ENCODE measurements around the gene CST7.

Gene CST7

GRCh38 chr20:24950836-24951525 is 1.9 kb downstream of the CST7 start:
- no peak for DNase-seq (ENCODE audit: extremely low spot score)
- POLR2A ChIA-PET = no interaction called here
- TF ChIP-seq CTCF (IDR thresholded peaks at IDR 0.05; ENCODE audit: control extremely low read depth, extremely low read depth, low read depth, missing control alignments) = no peak
- CTCF ChIA-PET = no interaction called here

GRCh38 chr20:24951536-24952083 is 2.5 kb downstream of the CST7 start:
- no peak for DNase-seq (ENCODE audit: extremely low spot score)
- POLR2A ChIA-PET = no interaction called here
- CTCF ChIA-PET = interaction anchor here (1.9 kb wide), 1 partner anchor 21 kb away, joined by 6 read pairs; no protein-coding TSS in a partner anchor
- TF ChIP-seq CTCF (IDR thresholded peaks at IDR 0.05; ENCODE audit: control extremely low read depth, extremely low read depth, low read depth, missing control alignments) = no peak

GRCh38 chr20:24952376-24953208 is 3.5 kb downstream of the CST7 start:
- CTCF ChIA-PET = interaction anchor here (0.9 to 1.9 kb wide), 2 partner anchors 21 to 22 kb away, joined by 3 to 6 read pairs; no protein-coding TSS in a partner anchor
- TF ChIP-seq CTCF (IDR thresholded peaks at IDR 0.05; ENCODE audit: control extremely low read depth, extremely low read depth, low read depth, missing control alignments) = no peak
- DNase-seq (ENCODE audit: extremely low spot score) = no peak
- POLR2A ChIA-PET = no interaction called here

GRCh38 chr20:24953209-24953575 is 4.1 kb downstream of the CST7 start:
- ChIA-PET POLR2A (no interaction called here), CTCF (interaction anchor here (1.9 kb wide), 1 partner anchor 23 kb away, joined by 6 read pairs; no protein-coding TSS in a partner anchor)
- no peak for DNase-seq (ENCODE audit: extremely low spot score)
- TF ChIP-seq CTCF (IDR thresholded peaks at IDR 0.05; ENCODE audit: control extremely low read depth, extremely low read depth, low read depth, missing control alignments) = no peak

- no peak for DNase-seq (ENCODE audit: extremely low spot score)
- POLR2A ChIA-PET = no interaction called here
- no peak for TF ChIP-seq CTCF (IDR thresholded peaks at IDR 0.05; ENCODE audit: control extremely low read depth, extremely low read depth, low read depth, missing control alignments)
- CTCF ChIA-PET = interaction anchor here (0.9 to 1.9 kb wide), 2 partner anchors 23 to 36 kb away, joined by 3 to 6 read pairs; no protein-coding TSS in a partner anchor
These were observed 4.6 kb downstream of the CST7 start for GRCh38 chr20:24953621-24954133.

GRCh38 chr20:24954151-24954550 is 5.1 kb downstream of the CST7 start:
- ChIA-PET POLR2A (no interaction called here), CTCF (interaction anchor here (0.9 to 1.8 kb wide), 2 partner anchors 12 to 36 kb away, joined by 3 to 6 read pairs; no protein-coding TSS in a partner anchor)
- TF ChIP-seq CTCF (IDR thresholded peaks at IDR 0.05; ENCODE audit: control extremely low read depth, extremely low read depth, low read depth, missing control alignments) = no peak
- DNase-seq (ENCODE audit: extremely low spot score) = no peak
